HG03571 (cell line): ENCODE data around the gene R3HDM2.

Experiments
- ATAC-seq: cut with Tn5 transposase; IDR thresholded peaks from one replicate; pipeline ENCODE4 v1.9.1; 2021; ENCODE audit not compliant: unreplicated experiment

Gene R3HDM2

GRCh38 chr12:57233357-57234232 lies 197.2 kb downstream of the R3HDM2 start:
- no peak for ATAC-seq

- ATAC-seq, result no peak
Observed at GRCh38 chr12:57232156-57232756, 198.6 kb downstream of the R3HDM2 start.

GRCh38 chr12:57231276-57232021 lies 199.4 kb downstream of the R3HDM2 start:
- no peak for ATAC-seq

GRCh38 chr12:57230381-57231155 lies 200.3 kb downstream of the R3HDM2 start:
- ATAC-seq, result no peak

GRCh38 chr12:57229634-57230380 lies 201.0 kb downstream of the R3HDM2 start, which contains the start of gene SHMT2:
Gene SHMT2 (plus strand): TSS chr12:57229711. CDS start chr12:57229779, 68 bp downstream.
- ATAC-seq, result peak; percentile 56

GRCh38 chr12:57229046-57229633 lies 201.7 kb downstream of the R3HDM2 start:
- ATAC-seq, result no peak

- ATAC-seq, result no peak
Observed at GRCh38 chr12:57227315-57228115, 203.3 kb downstream of the R3HDM2 start.

GRCh38 chr12:57226588-57227314 lies 204.1 kb downstream of the R3HDM2 start:
- ATAC-seq, result no peak

GRCh38 chr12:57225680-57226210 lies 205.1 kb downstream of the R3HDM2 start:
- ATAC-seq, result no peak

- no peak for ATAC-seq
Observed at GRCh38 chr12:57224973-57225679, 205.7 kb downstream of the R3HDM2 start.

- no peak for ATAC-seq
Observed at GRCh38 chr12:57224278-57224972, 206.4 kb downstream of the R3HDM2 start.

GRCh38 chr12:57223191-57224165 lies 207.4 kb downstream of the R3HDM2 start:
- ATAC-seq, result no peak

GRCh38 chr12:57222286-57223190 lies 208.3 kb downstream of the R3HDM2 start:
- no peak for ATAC-seq

- no peak for ATAC-seq
Observed at GRCh38 chr12:57221169-57221917, 209.5 kb downstream of the R3HDM2 start.
